NCI-H1092 treated with DMSO at 0.1 percent for 48 hours (cell line): ENCODE data around the gene NFE2L2.
A peak's percentile ranks its signal among the peaks of the same experiment; 100 is the strongest.
"Not testable (repeated sequence)": the region's sequence is repeated elsewhere in the genome, so short reads cannot be mapped to it uniquely, and the experiment has no call there.

Experiments
- DNase-seq: peaks from one replicate; lab custom pipeline; 2025; lab: John Stamatoyannopoulos, UW

The NFE2L2 gene

GRCh38 chr2:177237932-177238331, 26.6 kb downstream of the NFE2L2 start:
- DNase-seq: no peak

- DNase-seq: no peak
These were observed 28.6 kb downstream of the NFE2L2 start for GRCh38 chr2:177235855-177236437.

- DNase-seq: no peak
These were observed 30.3 kb downstream of the NFE2L2 start for GRCh38 chr2:177234267-177234666.

GRCh38 chr2:177232098-177232704, 32.3 kb downstream of the NFE2L2 start:
- DNase-seq: no peak

- DNase-seq: no peak
These were observed 33.3 kb downstream of the NFE2L2 start for GRCh38 chr2:177231270-177231669.

GRCh38 chr2:177229442-177230242, 34.9 kb downstream of the NFE2L2 start:
- no peak for DNase-seq

- no peak for DNase-seq
These were observed 38.6 kb downstream of the NFE2L2 start for GRCh38 chr2:177225965-177226360.

GRCh38 chr2:177223436-177223835, 41.1 kb downstream of the NFE2L2 start:
- not testable (repeated sequence) for DNase-seq

GRCh38 chr2:177221970-177222369, 42.6 kb downstream of the NFE2L2 start:
- DNase-seq: no peak

GRCh38 chr2:177221534-177221933, 43.0 kb downstream of the NFE2L2 start:
- no peak for DNase-seq

GRCh38 chr2:177219787-177220186, 44.7 kb downstream of the NFE2L2 start:
- not testable (repeated sequence) for DNase-seq

GRCh38 chr2:177217247-177217843, 47.2 kb downstream of the NFE2L2 start:
- no peak for DNase-seq

GRCh38 chr2:177212891-177213856, 51.4 kb downstream of the NFE2L2 start:
- peak; percentile 70 for DNase-seq

- DNase-seq: peak; percentile 96
These were observed 52.2 kb downstream of the NFE2L2 start, which contains the start of gene HNRNPA3 for GRCh38 chr2:177212106-177212890. TSS of gene HNRNPA3 (plus strand) at chr2:177212794. CDS start at chr2:177212800, 6 bp downstream.

GRCh38 chr2:177211576-177212105, 52.9 kb downstream of the NFE2L2 start:
- DNase-seq: no peak

- DNase-seq: no peak
These were observed 53.4 kb downstream of the NFE2L2 start for GRCh38 chr2:177211169-177211568.

GRCh38 chr2:177207101-177207500, 57.4 kb downstream of the NFE2L2 start:
- no peak for DNase-seq

GRCh38 chr2:177204417-177204816, 60.1 kb downstream of the NFE2L2 start:
- DNase-seq: no peak

- no peak for DNase-seq
These were observed 62.6 kb downstream of the NFE2L2 start for GRCh38 chr2:177201919-177202346.

GRCh38 chr2:177200419-177200818, 64.1 kb downstream of the NFE2L2 start:
- DNase-seq: not testable (repeated sequence)
